Measurements from ENCODE around the gene PRKCA.

DNA sequence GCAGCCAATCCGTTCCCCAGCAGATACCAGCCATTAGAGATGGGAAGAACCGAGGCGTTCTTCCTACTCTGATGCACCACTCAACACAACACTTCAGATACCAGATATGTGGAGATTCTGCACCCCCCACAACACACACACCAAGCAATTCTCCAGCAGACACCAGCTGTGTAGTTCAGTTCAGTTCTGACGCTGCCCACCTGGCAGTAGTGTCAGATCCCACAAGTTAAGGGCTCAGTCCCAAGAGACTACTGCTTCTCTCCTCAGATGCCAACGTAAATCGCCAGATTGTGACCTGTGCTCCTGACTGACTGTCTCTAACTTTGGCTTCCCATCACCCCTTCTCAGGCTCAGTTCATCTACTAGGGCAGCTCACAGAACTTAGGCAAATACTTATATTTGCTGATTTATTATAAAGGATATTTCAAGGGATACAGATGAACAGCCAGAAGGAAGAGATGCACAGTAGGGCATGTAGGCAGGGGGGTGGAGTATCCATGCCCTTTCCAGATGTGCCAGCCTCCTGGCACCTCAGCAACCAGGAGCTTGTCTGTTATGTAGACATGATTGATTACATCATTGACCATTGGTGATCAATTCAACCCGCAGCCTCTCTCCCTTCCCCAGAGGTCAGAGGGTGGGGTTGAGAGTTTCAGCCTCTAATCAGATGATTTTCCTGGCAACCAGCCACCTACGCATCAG, 110.6 kb downstream of the PRKCA start:
- TF ChIP-seq, protein P1, sequence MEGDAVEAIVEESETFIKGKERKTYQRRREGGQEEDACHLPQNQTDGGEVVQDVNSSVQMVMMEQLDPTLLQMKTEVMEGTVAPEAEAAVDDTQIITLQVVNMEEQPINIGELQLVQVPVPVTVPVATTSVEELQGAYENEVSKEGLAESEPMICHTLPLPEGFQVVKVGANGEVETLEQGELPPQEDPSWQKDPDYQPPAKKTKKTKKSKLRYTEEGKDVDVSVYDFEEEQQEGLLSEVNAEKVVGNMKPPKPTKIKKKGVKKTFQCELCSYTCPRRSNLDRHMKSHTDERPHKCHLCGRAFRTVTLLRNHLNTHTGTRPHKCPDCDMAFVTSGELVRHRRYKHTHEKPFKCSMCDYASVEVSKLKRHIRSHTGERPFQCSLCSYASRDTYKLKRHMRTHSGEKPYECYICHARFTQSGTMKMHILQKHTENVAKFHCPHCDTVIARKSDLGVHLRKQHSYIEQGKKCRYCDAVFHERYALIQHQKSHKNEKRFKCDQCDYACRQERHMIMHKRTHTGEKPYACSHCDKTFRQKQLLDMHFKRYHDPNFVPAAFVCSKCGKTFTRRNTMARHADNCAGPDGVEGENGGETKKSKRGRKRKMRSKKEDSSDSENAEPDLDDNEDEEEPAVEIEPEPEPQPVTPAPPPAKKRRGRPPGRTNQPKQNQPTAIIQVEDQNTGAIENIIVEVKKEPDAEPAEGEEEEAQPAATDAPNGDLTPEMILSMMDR (IDR thresholded peaks at IDR 0.05; ENCODE audit: low read depth, low read length, poor library complexity, severe bottlenecking), result no peak
- no peak for TF ChIP-seq EZH2phosphoT487 (IDR thresholded peaks at IDR 0.05; ENCODE audit: borderline replicate concordance, low read length)

All from DOHH2 (cell line).